H1 (cell line): ENCODE results near the gene DRC3. TPM values are rescaled to one million over a fixed set of nuclear protein-coding genes. Genes with fewer than 3 reads are reported as not detected.

Source experiments
- CTCF ChIA-PET: fragments of 300-600 bp; sonication (Branson Sonifier 250); formaldehyde crosslinking; loops from one replicate; lab custom pipeline; 2021; ENCODE audit not compliant: partially characterized antibody; lab: Charles Lee
- POLR2A ChIA-PET: fragments of 300-600 bp; sonication (Branson Sonifier 250); formaldehyde crosslinking; loops from one replicate; lab custom pipeline; 2021; ENCODE audit warnings: inconsistent platforms; ENCODE audit not compliant: partially characterized antibody; lab: Charles Lee
- DNase-seq, 2 experiments: peaks; one replicate each; pipeline versions ENCODE4 v3.0.0 to v3.0.0-alpha.2; 2010 to 2022; ENCODE audit warnings: low spot score in 2 of 2, low read depth in 1 of 2, mixed read lengths in 1 of 2
- FAIRE-seq: peaks from 2 replicates; lab custom pipeline; 2011; peaks lifted over from hg19 to GRCh38; lab: Jason Lieb, UNC
- H2AFZ ChIP-seq: 2 replicates; pipeline ENCODE4 v1.8.1; 2012; ENCODE audit warnings: low read length, inconsistent platforms
- H2AK5ac ChIP-seq: 2 replicates; pipeline ENCODE4 v1.6.1; 2013; ENCODE audit warnings: low read depth, low read length
- H2BK120ac ChIP-seq: replicated peaks from 2 replicates; pipeline ENCODE3; 2013; ENCODE audit warnings: low read depth, low read length, inconsistent platforms
- H2BK12ac ChIP-seq: 2 replicates; pipeline ENCODE4 v1.6.1; 2013; ENCODE audit warnings: low read depth, low read length
- H2BK15ac ChIP-seq: 2 replicates; pipeline ENCODE4 v1.6.1; 2013; ENCODE audit warnings: low read length
- H2BK20ac ChIP-seq: 2 replicates; pipeline ENCODE4 v1.6.1; 2013; ENCODE audit warnings: low read length
- H2BK5ac ChIP-seq: 2 replicates; pipeline ENCODE4 v1.6.1; 2013; ENCODE audit warnings: low read depth, low read length
- H3K14ac ChIP-seq: 2 replicates; pipeline ENCODE4 v1.6.1; 2013; ENCODE audit warnings: inconsistent platforms; ENCODE audit not compliant: insufficient read length
- H3K18ac ChIP-seq: 2 replicates; pipeline ENCODE4 v1.6.1; 2013; ENCODE audit warnings: low read length; ENCODE audit errors: extremely low read depth
- H3K23ac ChIP-seq: 2 replicates; pipeline ENCODE4 v1.6.1; 2013; ENCODE audit warnings: inconsistent platforms; ENCODE audit not compliant: insufficient read length
- H3K23me2 ChIP-seq: 2 replicates; pipeline ENCODE4 v1.6.1; 2013; ENCODE audit warnings: low read depth, low read length
- H3K27ac ChIP-seq: 2 replicates; pipeline ENCODE4 v1.6.1; 2011; ENCODE audit warnings: low read depth, low read length, inconsistent platforms
- H3K27me3 ChIP-seq, 4 experiments: replicated peaks in 1 of 4; 1 replicate in 1 of 4; 2 replicates in 3 of 4; pipeline versions ENCODE4 v1.6.1 to v1.8.1; 2011 to 2013; ENCODE audit warnings: low read length in 3 of 4, mild to moderate bottlenecking in 3 of 4, inconsistent platforms in 2 of 4, mixed read lengths in 2 of 4, moderate library complexity in 1 of 4; ENCODE audit not compliant: control insufficient read depth in 3 of 4, insufficient read depth in 3 of 4; ENCODE audit errors: extremely low read depth in 1 of 4
- H3K36me3 ChIP-seq, 4 experiments: 2 replicates each; pipeline versions ENCODE4 v1.6.1 to v1.8.1; 2011 to 2013; ENCODE audit warnings: mild to moderate bottlenecking in 4 of 4, low read length in 3 of 4, moderate library complexity in 2 of 4, control low read depth in 1 of 4, inconsistent platforms in 1 of 4; ENCODE audit not compliant: insufficient read depth in 4 of 4, control insufficient read depth in 2 of 4
- H3K4ac ChIP-seq: replicated peaks from 2 replicates; pipeline ENCODE3; 2013; ENCODE audit warnings: low read length, low read depth, mixed read lengths, inconsistent platforms; ENCODE audit not compliant: insufficient read length
- H3K4me1 ChIP-seq, 4 experiments: replicated peaks in 1 of 4; 1 replicate in 1 of 4; 2 replicates in 3 of 4; pipeline versions ENCODE4 v1.6.1 to v1.8.1; 2011 to 2013; ENCODE audit warnings: low read length in 3 of 4, inconsistent platforms in 2 of 4, mixed read lengths in 1 of 4; ENCODE audit not compliant: insufficient read depth in 4 of 4, control insufficient read depth in 3 of 4
- H3K4me2 ChIP-seq, 2 experiments: 2 replicates each; pipeline versions ENCODE4 v1.6.1 to v1.8.1; 2011 to 2013; ENCODE audit warnings: low read depth in 2 of 2, low read length in 2 of 2, control low read depth in 1 of 2, inconsistent platforms in 1 of 2, mild to moderate bottlenecking in 1 of 2; ENCODE audit not compliant: insufficient read depth in 1 of 2
- H3K4me3 ChIP-seq, 4 experiments: fragments of 200-600, 300-600 bp in 1 of 4; sonication (generic), shearing (Covaris generic), sonication (Bioruptor Twin) in 1 of 4; 2 replicates each; pipeline versions ENCODE4 v1.5.1 to v1.8.1; 2011 to 2016; ENCODE audit warnings: low read length in 4 of 4, low read depth in 3 of 4, control low read depth in 2 of 4, inconsistent platforms in 2 of 4, mild to moderate bottlenecking in 2 of 4, mixed read lengths in 1 of 4, moderate library complexity in 1 of 4; ENCODE audit not compliant: insufficient read depth in 2 of 4; ENCODE audit errors: extremely low read depth in 1 of 4
- H3K56ac ChIP-seq: replicated peaks from 2 replicates; pipeline ENCODE3; 2013; ENCODE audit warnings: low read depth, mild to moderate bottlenecking, mixed read lengths, low read length, inconsistent platforms; ENCODE audit not compliant: insufficient read length
- H3K79me1 ChIP-seq: 2 replicates; pipeline ENCODE4 v1.6.1; 2013; ENCODE audit warnings: low read depth, low read length, control low read depth
- H3K79me2 ChIP-seq, 2 experiments: 2 replicates each; pipeline versions ENCODE4 v1.6.1 to v1.8.1; 2012 to 2013; ENCODE audit warnings: low read length in 2 of 2, mild to moderate bottlenecking in 2 of 2, inconsistent platforms in 1 of 2; ENCODE audit not compliant: insufficient read depth in 2 of 2, control insufficient read depth in 1 of 2
- H3K9ac ChIP-seq, 4 experiments: replicated peaks in 1 of 4; 1 replicate in 1 of 4; 2 replicates in 3 of 4; pipeline versions ENCODE4 v1.6.1 to v1.8.1; 2011 to 2013; ENCODE audit warnings: low read depth in 3 of 4, low read length in 3 of 4, control low read depth in 2 of 4, mild to moderate bottlenecking in 2 of 4, moderate library complexity in 2 of 4, inconsistent platforms in 1 of 4; ENCODE audit errors: extremely low read depth in 1 of 4
- H3K9me3 ChIP-seq, 2 experiments: 2 replicates each; pipeline versions ENCODE4 v1.6.1 to v1.8.1; 2012 to 2013; ENCODE audit warnings: mild to moderate bottlenecking in 2 of 2, moderate library complexity in 2 of 2, control low read depth in 1 of 2, inconsistent platforms in 1 of 2, low read depth in 1 of 2, low read length in 1 of 2, mixed read lengths in 1 of 2; ENCODE audit not compliant: insufficient read depth in 2 of 2
- H4K20me1 ChIP-seq, 2 experiments: replicated peaks in 1 of 2; 2 replicates each; pipeline versions ENCODE3 to v1.8.1; 2011 to 2013; ENCODE audit warnings: inconsistent platforms in 2 of 2, low read length in 2 of 2, mild to moderate bottlenecking in 1 of 2; ENCODE audit not compliant: insufficient read depth in 2 of 2, control insufficient read depth in 1 of 2
- H4K5ac ChIP-seq: 2 replicates; pipeline ENCODE4 v1.6.1; 2013; ENCODE audit warnings: low read length, low read depth, mixed read lengths, inconsistent platforms; ENCODE audit not compliant: insufficient read length
- H4K8ac ChIP-seq: 2 replicates; pipeline ENCODE4 v1.8.0; 2013; ENCODE audit warnings: mild to moderate bottlenecking, moderate library complexity, low read length, inconsistent platforms; ENCODE audit not compliant: insufficient read depth; ENCODE audit errors: extremely low read depth
- H4K91ac ChIP-seq: replicated peaks from 2 replicates; pipeline ENCODE3; 2013; ENCODE audit warnings: low read length, mixed read lengths, inconsistent platforms; ENCODE audit not compliant: insufficient read length
- ASH2L ChIP-seq: fragments of 200-600, 300-600 bp; sonication (generic); IDR thresholded peaks from one replicate; pipeline ENCODE4 v1.7.1; 2017; ENCODE audit warnings: low read length
- BACH1 ChIP-seq: IDR thresholded peaks from 2 replicates; pipeline ENCODE4 v1.6.1; 2012; ENCODE audit warnings: low read length, improper control_type of control experiment
- EP300 ChIP-seq, 2 experiments: IDR thresholded peaks; 1 replicate in 1 of 2; 2 replicates in 1 of 2; pipeline ENCODE4 v1.6.1; 2011 to 2012; ENCODE audit warnings: low read depth in 2 of 2, low read length in 2 of 2, mild to moderate bottlenecking in 2 of 2, borderline replicate concordance in 1 of 2, inconsistent platforms in 1 of 2, moderate library complexity in 1 of 2
- FOSL1 ChIP-seq: IDR thresholded peaks from 2 replicates; pipeline ENCODE4 v1.6.1; 2011; ENCODE audit warnings: mild to moderate bottlenecking, low read depth, low read length, moderate library complexity; ENCODE audit not compliant: insufficient read depth
- GTF2F1 ChIP-seq: IDR thresholded peaks from 2 replicates; pipeline ENCODE4 v1.6.1; 2012; ENCODE audit warnings: low read depth, low read length, improper control_type of control experiment, borderline replicate concordance
- HDAC2 ChIP-seq, 2 experiments: fragments of 300-600 bp in 1 of 2; sonication (generic) in 1 of 2; IDR thresholded peaks; 2 replicates each; pipeline ENCODE4 v1.6.1; 2011 to 2012; ENCODE audit warnings: low read depth in 2 of 2, low read length in 2 of 2, mild to moderate bottlenecking in 2 of 2, moderate library complexity in 2 of 2, borderline replicate concordance in 1 of 2, inconsistent platforms in 1 of 2
- HDAC6 ChIP-seq: IDR thresholded peaks from one replicate; pipeline ENCODE4 v1.7.1; 2012; ENCODE audit warnings: low read depth, mild to moderate bottlenecking, inconsistent platforms, low read length, moderate library complexity
- KDM5A ChIP-seq: fragments of 200-600 bp; IDR thresholded peaks from 2 replicates; pipeline ENCODE4 v1.7.1; 2012; ENCODE audit warnings: mild to moderate bottlenecking, low read length, inconsistent platforms, mixed read lengths
- PHF8 ChIP-seq: fragments of 200-600 bp; sonication (generic); conservative IDR thresholded peaks from 2 replicates; pipeline ENCODE4 v1.7.1; 2012; ENCODE audit warnings: low read depth, mild to moderate bottlenecking, inconsistent platforms, low read length, moderate library complexity
- WGBS, 2 experiments: shearing (Covaris generic) in 1 of 2; methylation state at CpG; one replicate each; pipeline versions ENCODE4 v1.1.6 to v1.1.7; 2013 to 2015; ENCODE audit warnings: low lambda C conversion rate in 2 of 2, mixed read lengths in 2 of 2, inconsistent platforms in 1 of 2, low coverage in 1 of 2, missing lambda C conversion rate in 1 of 2; ENCODE audit not compliant: insufficient replicate concordance in 2 of 2, insufficient coverage in 1 of 2, insufficient read length in 1 of 2; ENCODE audit errors: extremely low coverage in 1 of 2, missing lambda C conversion rate in 1 of 2; 5-methylcytosine and 5-hydroxymethylcytosine counted together
- polyA plus RNA-seq, 7 experiments: library from polyadenylated mRNA; depleted of rRNA in 3 of 7; stranded (reverse) in 5 of 7; unstranded in 2 of 7; fragments of >200 nt in 5 of 7; fragments of 200-250 nt in 2 of 7; gene quantifications; 1 replicate in 5 of 7; 2 replicates in 1 of 7; 4 replicates in 1 of 7; pipeline versions ENCODE4 v1.2.1 to v1.2.3, GENCODE V29; 2011 to 2013; ENCODE audit warnings: missing spikeins in 2 of 7, mixed read lengths in 2 of 7
- total RNA-seq: library from RNA; stranded (reverse); fragmentation: NEBNext Ultra II Directional; extraction: Animal tissue kit (Norgen Biotek cat#: 25700); gene quantifications from 2 replicates; pipeline ENCODE4 v1.2.1, GENCODE V29; 2021

The DRC3 gene
- total and polyA plus RNA-seq, 2 of the 8 experiments (the other 6 are each of a cell fraction or from before 2014, with no cell fraction given), result 0.59 TPM; not detected in 1

GRCh38 chr17:17931159-17931558 lies 41.5 kb upstream of the DRC3 start:
- no peaks in the 10 kb centered on the region for H4K20me1 ChIP-seq
- no peak overlapping the region for H4K5ac ChIP-seq
- ChIA-PET POLR2A (interaction anchor here (0.7 to 0.9 kb wide), 3 partner anchors 10 to 37 kb away, joined by 3 read pairs; no protein-coding TSS in a partner anchor), CTCF (interaction anchor here (0.5 to 2.6 kb wide), 7 partner anchors 10 to 101 kb away, joined by 3 to 9 read pairs (median 4); no protein-coding TSS in a partner anchor)
- no peak overlapping the region for H3K23ac ChIP-seq
- no peak overlapping the region for H3K14ac ChIP-seq
- H3K27ac ChIP-seq, result no peak overlapping the region
- no peaks in the 10 kb centered on the region for H3K36me3 ChIP-seq
- 0 out of 7 replicates have a peak, but pooled peaks cover 0 to 2% (median 0%) of the 10 kb centered on the region in 4 experiments for H3K27me3 ChIP-seq
- H2AFZ ChIP-seq, result no peak overlapping the region
- no peak overlapping the region for H3K4me3 ChIP-seq
- no peak overlapping the region for H3K4me2 ChIP-seq
- no peak overlapping the region for H2BK5ac ChIP-seq
- no peaks in the 10 kb centered on the region for H3K23me2 ChIP-seq
- H3K79me1 ChIP-seq, result no peaks in the 10 kb centered on the region
- no peak overlapping the region for H2BK120ac ChIP-seq
- 90 to 100% methylated on average over 1 to 2 of the region's 2 CpGs for WGBS, 2 experiments
- H3K18ac ChIP-seq, result no peak overlapping the region
- H4K8ac ChIP-seq, result no peak overlapping the region; the same call in 1 of the 2 replicates
- no peak for FAIRE-seq
- no peak for DNase-seq
- H2BK15ac ChIP-seq, result no peak overlapping the region
- no peak overlapping the region for H4K91ac ChIP-seq
- H3K56ac ChIP-seq, result no peak overlapping the region
- H2BK20ac ChIP-seq, result no peak overlapping the region
- peaks cover 0 to 12% (median 1%) of the 10 kb centered on the region in 4 experiments; a peak in 3 of 7 replicates for H3K4me1 ChIP-seq
- no peak overlapping the region for H3K4ac ChIP-seq
- H2AK5ac ChIP-seq, result no peak overlapping the region
- no peak overlapping the region for H3K9ac ChIP-seq
- no peak overlapping the region for H2BK12ac ChIP-seq
- no peaks in the 10 kb centered on the region for H3K79me2 ChIP-seq
- no peaks in the 10 kb centered on the region for H3K9me3 ChIP-seq
- TF ChIP-seq PHF8, result no peak
- no peak for TF ChIP-seq EP300 (IDR thresholded peaks at IDR 0.05; ENCODE audit: borderline replicate concordance in 1 of 2, low read depth in 2 of 2, low read length in 2 of 2)
- TF ChIP-seq HDAC6, result no peak
- TF ChIP-seq GTF2F1, result no peak
- no peak for TF ChIP-seq KDM5A
- no peak for TF ChIP-seq ASH2L
- TF ChIP-seq BACH1, result no peak
- no peak for TF ChIP-seq FOSL1
- no peak for TF ChIP-seq HDAC2 (IDR thresholded peaks at IDR 0.05; ENCODE audit: borderline replicate concordance in 1 of 2, low read depth in 2 of 2, low read length in 2 of 2)
